Endothelial cell of umbilical vein (primary cell): ENCODE data around the gene MIER1.

Experiments used
- CTCF ChIP-seq, 2 donors: IDR thresholded peaks; 1 replicate in 1 of 2; 2 replicates in 1 of 2; pipeline ENCODE4 v1.5.1; 2011; ENCODE audit warnings: low read length in 2 of 2, mild to moderate bottlenecking in 2 of 2, moderate library complexity in 2 of 2, control low read depth in 1 of 2, inconsistent platforms in 1 of 2, low read depth in 1 of 2; ENCODE audit not compliant: insufficient read depth in 1 of 2; ENCODE audit errors: extremely low read depth in 1 of 2
- JUN ChIP-seq: IDR thresholded peaks from 2 replicates; pipeline ENCODE4 v1.6.1; 2011; ENCODE audit warnings: borderline replicate concordance, low read depth; ENCODE audit not compliant: insufficient read length, insufficient read depth
- MAX ChIP-seq: IDR thresholded peaks from 2 replicates; pipeline ENCODE4 v1.6.1; 2011; ENCODE audit not compliant: insufficient read depth, insufficient read length
- POLR2A ChIP-seq: IDR thresholded peaks from 2 replicates; pipeline ENCODE4 v1.6.1; 2012; ENCODE audit warnings: low read depth, mild to moderate bottlenecking, control low read depth, low read length
- POLR2AphosphoS5 ChIP-seq: IDR thresholded peaks from 2 replicates; pipeline ENCODE4 v1.6.1; 2012; ENCODE audit warnings: low read depth, mild to moderate bottlenecking, control low read depth, low read length, moderate library complexity; ENCODE audit not compliant: insufficient read depth

DNA sequence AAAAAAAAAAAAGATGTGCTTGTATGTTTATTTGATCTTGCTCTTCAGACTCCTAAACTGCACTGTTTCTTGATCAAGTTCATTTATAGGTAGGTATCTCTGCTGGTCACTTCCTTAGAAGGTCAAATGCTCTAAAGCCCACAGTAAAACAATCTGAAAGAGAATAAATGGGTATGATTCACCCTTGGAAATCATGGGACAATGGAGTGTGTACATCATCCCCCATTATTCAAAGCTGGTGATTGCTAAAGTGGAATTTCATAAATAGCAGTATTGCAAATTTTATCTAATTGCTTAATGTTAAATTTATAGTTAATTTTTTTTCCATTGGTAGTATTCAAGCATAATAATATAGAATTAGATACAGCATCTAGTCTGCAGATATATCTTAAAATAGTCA is 53.4 kb downstream of the MIER1 start:
- TF ChIP-seq CTCF (IDR thresholded peaks at IDR 0.05; ENCODE audit: extremely low read depth in 1 of 2, insufficient read depth in 1 of 2, low read depth in 1 of 2, low read length in 2 of 2) (no peak), MAX (no peak), POLR2AphosphoS5 (no peak), POLR2A (no peak), JUN (no peak)
